ENCODE data around the gene MAP4K4.
"Not testable (repeated sequence)": the region's sequence is repeated elsewhere in the genome, so short reads cannot be mapped to it uniquely, and the experiment has no call there.

Gene MAP4K4

DNA sequence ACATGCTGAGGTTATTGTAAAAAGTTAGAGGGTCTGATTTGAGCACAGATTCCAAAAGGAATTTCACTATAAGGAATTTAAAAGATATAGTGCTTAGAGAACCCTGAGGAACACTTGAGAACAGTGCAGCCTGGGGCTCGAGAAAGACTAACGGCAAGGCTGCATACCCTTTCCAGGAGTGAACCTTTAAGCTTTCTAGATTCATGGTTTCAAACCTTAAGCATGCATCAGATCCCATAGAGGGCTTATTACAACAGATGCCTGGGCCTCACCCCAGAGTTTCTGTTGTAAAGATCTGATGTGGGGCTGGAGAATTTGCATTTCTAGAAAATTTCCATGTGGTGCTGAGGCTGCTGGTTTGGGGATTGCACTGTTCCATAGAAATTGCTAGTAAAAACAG, 203.7 kb downstream of the MAP4K4 start:
- no peak for DNase-seq (ENCODE audit: low read depth, low spot score)

DNA sequence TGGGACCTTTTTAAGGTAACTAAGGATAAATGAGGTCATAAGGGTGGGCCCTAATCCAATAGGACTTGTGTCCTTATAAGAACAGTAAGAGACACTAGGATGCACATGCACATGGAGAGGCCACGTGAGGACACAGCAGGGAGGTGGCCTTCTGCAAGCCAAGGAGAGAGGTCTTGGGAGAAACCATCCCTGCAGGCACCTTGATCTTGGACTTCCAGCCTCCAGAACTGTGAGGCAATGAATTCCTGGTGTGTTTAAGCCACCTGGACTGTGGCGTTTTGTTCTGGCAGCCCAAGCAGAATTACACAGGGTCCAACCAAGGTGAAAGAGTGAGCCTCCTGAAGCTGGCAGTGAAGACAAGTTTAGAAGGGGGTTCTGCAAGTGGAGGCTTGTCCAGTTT, 204.7 kb downstream of the MAP4K4 start:
- no peak for DNase-seq (ENCODE audit: low read depth, low spot score)

GRCh38 chr2:101904916-101905315, 207.4 kb downstream of the MAP4K4 start:
- DNase-seq (ENCODE audit: low read depth, low spot score): no peak

DNA sequence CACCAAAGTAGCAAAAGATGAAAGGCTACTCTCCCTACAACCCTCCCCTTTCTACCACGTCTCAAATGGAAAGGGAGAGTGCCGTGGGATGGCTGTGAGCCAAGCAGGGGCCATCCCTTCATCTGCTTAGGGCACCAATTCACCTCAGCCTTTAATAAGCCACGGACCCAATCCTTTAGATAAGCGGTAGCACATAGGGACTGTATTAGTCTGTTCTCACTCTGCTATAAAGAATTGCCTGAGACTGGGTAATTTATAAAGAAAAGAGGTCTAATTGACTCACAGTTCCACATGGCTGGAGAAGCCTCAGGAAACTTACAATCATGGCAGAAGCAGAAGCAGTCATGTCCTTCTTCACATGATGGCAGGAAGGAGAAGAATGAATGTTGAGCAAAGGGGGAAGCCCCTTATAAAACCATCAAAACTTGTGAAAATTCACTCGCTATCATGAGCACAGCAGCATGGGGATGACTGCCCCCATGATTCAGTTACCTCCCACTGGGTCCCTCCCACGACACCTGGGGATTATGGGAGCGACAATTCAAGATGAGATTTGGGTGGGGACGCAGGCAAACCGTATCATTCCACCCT, 208.3 kb downstream of the MAP4K4 start:
- no peak for DNase-seq (ENCODE audit: low read depth, low spot score)

- no peak for DNase-seq (ENCODE audit: low read depth, low spot score)
Observed at GRCh38 chr2:101909760-101910159, 212.3 kb downstream of the MAP4K4 start.

DNA sequence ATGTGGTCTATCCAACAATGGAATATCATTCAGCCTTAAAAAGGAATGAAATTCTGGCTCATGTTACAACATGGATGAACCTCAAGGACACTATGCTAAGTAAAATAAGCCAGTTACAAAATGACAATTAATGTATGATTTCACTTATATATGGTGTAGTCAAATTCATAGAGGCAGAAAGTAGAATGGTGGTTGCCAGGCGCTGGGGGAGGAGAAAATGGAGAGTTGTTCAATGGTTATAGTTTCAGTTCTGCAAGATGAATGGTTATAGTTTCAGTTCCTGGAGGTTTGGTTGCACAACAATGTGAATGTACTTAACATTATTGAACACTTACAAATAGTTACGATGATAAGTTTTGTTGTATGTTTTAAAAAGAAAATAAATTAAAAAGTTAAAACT, 215.0 kb downstream of the MAP4K4 start:
- DNase-seq (ENCODE audit: low read depth, low spot score): no peak

GRCh38 chr2:101921319-101921952, 223.9 kb downstream of the MAP4K4 start:
- no peak for DNase-seq (ENCODE audit: low read depth, low spot score)

- DNase-seq (ENCODE audit: low read depth, low spot score): no peak
Observed at GRCh38 chr2:101921953-101922325, 224.4 kb downstream of the MAP4K4 start.

- not testable (repeated sequence) for DNase-seq (ENCODE audit: low read depth, low spot score)
Observed at GRCh38 chr2:101924311-101924710, 226.8 kb downstream of the MAP4K4 start.

DNA sequence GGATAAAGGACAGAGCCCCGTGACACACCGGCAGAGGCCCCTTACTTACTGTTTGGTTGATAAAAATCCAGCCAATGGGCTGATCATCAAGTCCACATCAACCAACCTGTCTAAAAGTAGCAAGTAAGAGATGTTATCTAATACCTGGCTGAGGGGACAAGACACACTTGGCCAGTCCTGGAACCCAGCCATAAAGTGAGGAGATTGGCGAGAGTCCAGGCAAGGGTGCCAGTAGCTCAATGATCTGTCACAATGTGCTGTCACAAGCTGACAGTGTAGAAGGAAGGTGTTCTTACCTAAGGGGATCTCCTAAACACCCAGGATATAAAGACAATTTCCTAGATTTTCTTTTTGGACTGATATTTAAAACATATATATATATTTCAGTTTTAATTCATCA, 232.5 kb downstream of the MAP4K4 start:
- DNase-seq (ENCODE audit: low read depth, low spot score): no peak

DNA sequence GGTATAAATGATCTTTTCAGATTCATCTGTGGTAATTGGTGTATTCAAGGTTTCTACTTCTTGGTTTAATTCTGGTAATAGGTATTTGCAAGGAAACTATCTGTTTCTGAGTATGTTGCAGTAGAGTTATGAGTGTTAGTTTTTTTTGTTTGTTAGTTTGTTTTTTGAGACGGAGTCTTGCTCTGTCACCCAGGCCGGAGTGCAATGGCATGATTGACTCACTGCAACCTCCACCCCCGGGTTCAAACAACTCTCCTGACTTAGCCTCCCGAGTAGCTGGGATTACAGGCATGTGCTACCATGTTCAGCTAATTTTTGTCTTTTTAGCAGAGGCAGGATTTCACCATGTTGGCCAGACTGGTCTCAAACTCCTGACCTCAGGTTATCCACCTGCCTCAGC, 233.3 kb downstream of the MAP4K4 start:
- DNase-seq (ENCODE audit: low read depth, low spot score): no peak

- no peak for DNase-seq (ENCODE audit: low read depth, low spot score)
Observed at GRCh38 chr2:101931402-101931801, 233.9 kb downstream of the MAP4K4 start.

GRCh38 chr2:101935764-101936163, 238.3 kb downstream of the MAP4K4 start:
- not testable (repeated sequence) for DNase-seq (ENCODE audit: low read depth, low spot score)

DNA sequence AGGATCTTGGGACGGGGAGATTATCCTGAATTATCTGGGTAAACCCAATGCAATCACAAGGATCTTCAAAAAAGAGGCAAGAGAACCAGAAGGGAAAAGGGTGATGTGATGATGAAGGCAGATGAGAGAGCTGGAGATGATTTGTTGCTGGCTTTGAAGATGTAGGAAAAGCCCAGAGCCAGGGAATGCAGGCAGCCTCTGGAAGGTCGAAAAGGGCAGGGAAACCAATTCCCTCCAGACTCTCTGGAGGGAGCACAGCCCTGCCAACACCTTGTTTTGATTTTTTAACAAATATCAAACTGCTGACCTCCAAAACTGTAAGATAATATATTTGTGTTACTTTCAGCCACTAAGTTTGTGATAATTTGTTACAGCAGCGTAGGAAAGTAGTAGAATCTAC, 245.3 kb downstream of the MAP4K4 start:
- DNase-seq (ENCODE audit: low read depth, low spot score): no peak

All from astrocyte of the hippocampus (primary cell).